ENCODE data around the gene RPAP3.

Gene RPAP3

GRCh38 chr12:47616440-47616839 lies 89.4 kb downstream of the RPAP3 start:
- Histone ChIP-seq H3K9ac (ENCODE audit: low read length) (no peak overlapping the region), H3K79me2 (ENCODE audit: insufficient read depth, low read length) (no peaks in the 10 kb centered on the region), H3K4me1 (ENCODE audit: insufficient read depth, low read length, severe bottlenecking) (no peaks in the 10 kb centered on the region), H2AFZ (ENCODE audit: low read length) (no peak overlapping the region), H3F3A (ENCODE audit: insufficient read depth, low read length) (no peaks in the 10 kb centered on the region), H3K36me3 (ENCODE audit: insufficient read depth, low read length) (no peaks in the 10 kb centered on the region), H4K20me1 (ENCODE audit: insufficient read depth, low read length) (no peaks in the 10 kb centered on the region), H3K27me3 (ENCODE audit: insufficient read depth, low read length) (no peaks in the 10 kb centered on the region), H3K9me3 (ENCODE audit: low read length) (peaks cover 5% of the 10 kb centered on the region; the same call in 1 of the 2 replicates), H3K4me3 (ENCODE audit: low read depth, low read length, poor library complexity, severe bottlenecking) (no peak overlapping the region), H3K27ac (ENCODE audit: low read depth, low read length, poor library complexity, severe bottlenecking) (no peak overlapping the region), H3K4me2 (ENCODE audit: low read length) (no peak overlapping the region), H3K9me2 (ENCODE audit: low read depth, low read length) (no peaks in the 10 kb centered on the region)
- TF ChIP-seq EZH2 (IDR thresholded peaks at IDR 0.05; ENCODE audit: borderline replicate concordance, low read length) (no peak), CTCF (IDR thresholded peaks at IDR 0.05; ENCODE audit: low read length) (no peak)

- no peaks in the 10 kb centered on the region for H3K79me2 ChIP-seq (ENCODE audit: insufficient read depth, low read length)
- no peak overlapping the region for H3K27ac ChIP-seq (ENCODE audit: low read depth, low read length, poor library complexity, severe bottlenecking)
- no peak overlapping the region for H3K4me3 ChIP-seq (ENCODE audit: low read depth, low read length, poor library complexity, severe bottlenecking)
- H3K9me2 ChIP-seq (ENCODE audit: low read depth, low read length), result no peaks in the 10 kb centered on the region
- H3K4me1 ChIP-seq (ENCODE audit: insufficient read depth, low read length, severe bottlenecking), result no peaks in the 10 kb centered on the region
- TF ChIP-seq EZH2 (IDR thresholded peaks at IDR 0.05; ENCODE audit: borderline replicate concordance, low read length) (no peak), CTCF (IDR thresholded peaks at IDR 0.05; ENCODE audit: low read length) (no peak)
- no peak overlapping the region for H3K9ac ChIP-seq (ENCODE audit: low read length)
- H2AFZ ChIP-seq (ENCODE audit: low read length), result no peak overlapping the region
- H4K20me1 ChIP-seq (ENCODE audit: insufficient read depth, low read length), result no peaks in the 10 kb centered on the region
- H3K4me2 ChIP-seq (ENCODE audit: low read length), result no peak overlapping the region
- no peaks in the 10 kb centered on the region for H3K27me3 ChIP-seq (ENCODE audit: insufficient read depth, low read length)
- H3F3A ChIP-seq (ENCODE audit: insufficient read depth, low read length), result no peaks in the 10 kb centered on the region
- H3K36me3 ChIP-seq (ENCODE audit: insufficient read depth, low read length), result no peaks in the 10 kb centered on the region
- H3K9me3 ChIP-seq (ENCODE audit: low read length), result peaks cover 5% of the 10 kb centered on the region; the same call in 1 of the 2 replicates
Measured at GRCh38 chr12:47615711-47616110, 90.1 kb downstream of the RPAP3 start.

GRCh38 chr12:47614521-47614920 lies 91.3 kb downstream of the RPAP3 start:
- Histone ChIP-seq H3K9me3 (ENCODE audit: low read length) (peaks cover 5% of the 10 kb centered on the region; the same call in 1 of the 2 replicates), H3F3A (ENCODE audit: insufficient read depth, low read length) (no peaks in the 10 kb centered on the region), H3K27me3 (ENCODE audit: insufficient read depth, low read length) (no peaks in the 10 kb centered on the region), H3K4me1 (ENCODE audit: insufficient read depth, low read length, severe bottlenecking) (no peaks in the 10 kb centered on the region), H3K9ac (ENCODE audit: low read length) (no peak overlapping the region), H3K36me3 (ENCODE audit: insufficient read depth, low read length) (no peaks in the 10 kb centered on the region), H3K27ac (ENCODE audit: low read depth, low read length, poor library complexity, severe bottlenecking) (no peak overlapping the region), H3K9me2 (ENCODE audit: low read depth, low read length) (no peaks in the 10 kb centered on the region), H2AFZ (ENCODE audit: low read length) (no peak overlapping the region), H4K20me1 (ENCODE audit: insufficient read depth, low read length) (no peaks in the 10 kb centered on the region), H3K4me2 (ENCODE audit: low read length) (no peak overlapping the region), H3K4me3 (ENCODE audit: low read depth, low read length, poor library complexity, severe bottlenecking) (no peak overlapping the region), H3K79me2 (ENCODE audit: insufficient read depth, low read length) (no peaks in the 10 kb centered on the region)
- TF ChIP-seq CTCF (IDR thresholded peaks at IDR 0.05; ENCODE audit: low read length), result no peak
- no peak for TF ChIP-seq EZH2 (IDR thresholded peaks at IDR 0.05; ENCODE audit: borderline replicate concordance, low read length)
